GM10266 (cell line): Measurements from ENCODE around the gene ZFP2.

ENCODE experiments used
- DNase-seq: peaks from one replicate; pipeline ENCODE4 v3.0.0; 2012; ENCODE audit errors: extremely low spot score
- TF ChIP-seq, protein P1 (sequence below): IDR thresholded peaks from 2 replicates; pipeline ENCODE4 v1.5.1; 2012; ENCODE audit warnings: mild to moderate bottlenecking, low read depth; ENCODE audit not compliant: control insufficient read depth, insufficient read depth; ENCODE audit errors: missing control alignments

The ZFP2 gene

GRCh38 chr5:178931846-178932760 lies 36.4 kb downstream of the ZFP2 start:
- TF ChIP-seq, protein P1, sequence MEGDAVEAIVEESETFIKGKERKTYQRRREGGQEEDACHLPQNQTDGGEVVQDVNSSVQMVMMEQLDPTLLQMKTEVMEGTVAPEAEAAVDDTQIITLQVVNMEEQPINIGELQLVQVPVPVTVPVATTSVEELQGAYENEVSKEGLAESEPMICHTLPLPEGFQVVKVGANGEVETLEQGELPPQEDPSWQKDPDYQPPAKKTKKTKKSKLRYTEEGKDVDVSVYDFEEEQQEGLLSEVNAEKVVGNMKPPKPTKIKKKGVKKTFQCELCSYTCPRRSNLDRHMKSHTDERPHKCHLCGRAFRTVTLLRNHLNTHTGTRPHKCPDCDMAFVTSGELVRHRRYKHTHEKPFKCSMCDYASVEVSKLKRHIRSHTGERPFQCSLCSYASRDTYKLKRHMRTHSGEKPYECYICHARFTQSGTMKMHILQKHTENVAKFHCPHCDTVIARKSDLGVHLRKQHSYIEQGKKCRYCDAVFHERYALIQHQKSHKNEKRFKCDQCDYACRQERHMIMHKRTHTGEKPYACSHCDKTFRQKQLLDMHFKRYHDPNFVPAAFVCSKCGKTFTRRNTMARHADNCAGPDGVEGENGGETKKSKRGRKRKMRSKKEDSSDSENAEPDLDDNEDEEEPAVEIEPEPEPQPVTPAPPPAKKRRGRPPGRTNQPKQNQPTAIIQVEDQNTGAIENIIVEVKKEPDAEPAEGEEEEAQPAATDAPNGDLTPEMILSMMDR = no peak
- no peak for DNase-seq

DNA sequence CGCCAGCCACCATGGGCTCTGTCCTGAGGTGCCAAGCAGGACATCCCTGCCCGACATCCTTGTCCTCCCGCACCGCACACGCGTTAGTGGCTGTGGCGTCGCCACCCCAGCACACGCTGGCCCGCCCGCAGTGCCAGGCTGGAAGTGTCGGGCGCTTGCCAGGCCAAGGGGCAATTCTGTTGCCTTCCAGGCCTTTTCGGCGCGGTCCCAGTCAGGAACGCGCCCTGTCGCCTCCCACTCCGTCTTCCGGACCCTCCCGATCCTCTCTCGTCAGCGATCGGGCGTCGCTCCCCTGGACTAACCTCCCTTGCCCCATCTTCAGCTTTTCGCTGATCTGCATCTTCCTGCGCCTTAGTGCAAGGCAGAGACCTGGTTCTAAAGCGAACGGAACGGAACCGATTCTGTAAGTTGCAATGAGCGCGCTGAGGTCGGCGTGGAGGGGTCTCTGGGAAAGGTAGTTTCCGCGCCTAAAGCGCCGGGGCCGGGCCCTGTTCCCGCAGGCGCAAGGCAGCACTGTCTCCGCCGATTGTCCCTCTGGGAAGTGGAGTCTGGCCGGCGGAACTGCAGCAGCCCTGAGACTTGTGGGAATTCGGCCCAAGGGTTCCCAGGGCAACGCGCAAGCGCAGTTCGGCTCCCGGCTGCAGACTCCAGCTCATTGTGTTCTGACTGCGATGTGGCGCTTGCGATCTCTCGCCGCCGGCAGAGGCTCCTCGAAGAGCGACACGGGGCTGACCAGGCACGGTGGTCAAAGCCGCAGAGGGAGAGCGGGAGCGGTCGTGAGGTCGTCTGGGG lies 45.1 kb downstream of the ZFP2 start, which contains the start of gene ZNF454:
Gene ZNF454, plus strand, starts transcription at position 630 of the 792 bp plus-strand sequence. CDS start 1,594 bp downstream, outside the sequence.
- DNase-seq = no peak
- TF ChIP-seq, protein P1 = no peak

DNA sequence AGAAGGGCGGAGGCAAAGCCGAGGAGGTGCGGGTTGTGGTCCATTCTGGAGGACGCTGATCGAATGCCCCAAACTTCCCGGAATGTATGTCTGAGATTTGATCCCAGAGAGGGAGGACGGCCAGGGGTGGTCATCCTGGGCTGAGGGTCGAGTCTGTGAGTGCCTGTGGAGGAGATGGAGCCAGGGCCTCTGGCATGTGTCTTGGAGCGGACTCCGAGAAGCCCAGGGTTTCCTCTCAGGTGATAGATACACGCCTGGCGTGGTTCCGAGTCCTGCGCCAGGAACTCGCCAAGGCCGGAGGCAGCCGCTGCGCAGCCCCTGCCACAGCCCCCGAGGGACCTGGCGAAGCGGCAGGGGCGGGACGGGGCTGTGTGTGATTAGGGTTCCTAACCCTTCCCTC lies 45.6 kb downstream of the ZFP2 start:
- TF ChIP-seq, protein P1 = no peak

DNA sequence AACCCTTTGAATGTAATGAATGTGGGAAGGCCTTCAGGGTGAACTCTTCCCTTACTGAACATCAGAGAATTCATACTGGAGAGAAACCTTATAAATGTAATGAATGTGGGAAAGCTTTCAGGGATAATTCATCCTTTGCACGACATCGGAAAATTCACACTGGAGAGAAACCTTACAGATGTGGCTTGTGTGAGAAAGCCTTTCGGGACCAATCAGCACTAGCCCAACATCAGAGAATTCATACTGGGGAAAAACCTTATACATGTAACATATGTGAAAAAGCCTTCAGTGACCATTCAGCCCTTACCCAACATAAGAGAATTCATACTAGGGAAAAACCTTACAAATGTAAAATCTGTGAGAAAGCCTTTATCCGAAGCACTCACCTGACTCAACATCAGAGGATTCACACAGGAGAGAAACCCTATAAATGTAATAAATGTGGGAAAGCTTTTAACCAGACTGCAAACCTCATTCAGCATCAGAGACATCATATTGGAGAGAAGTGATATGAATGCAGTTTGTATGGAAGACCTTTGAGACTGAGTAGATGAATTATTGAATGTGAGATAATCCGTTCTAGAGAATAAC lies 69.8 kb downstream of the ZFP2 start:
- TF ChIP-seq, protein P1 = no peak
- DNase-seq = no peak

More for the DNA sequence above, 45.6 kb downstream of the ZFP2 start:
- DNase-seq = no peak

GRCh38 chr5:178981381-178981780 lies 85.7 kb downstream of the ZFP2 start:
- TF ChIP-seq, protein P1 = no peak
- no peak for DNase-seq
